HL-60/S4 treated with phorbol 12-myristate 13-acetate at 8.2 ng/mL for 4 days and 3 days (cell line): ENCODE results near the gene BACH2.
"Not testable (repeated sequence)": the region's sequence is repeated elsewhere in the genome, so short reads cannot be mapped to it uniquely, and the experiment has no call there.

Experiments used
- in situ Hi-C: fragments of 300-500 bp; cut with MboI; formaldehyde crosslinking; loops from 2 replicates; pipeline ENCODE4 v1.15.0; 2022; ENCODE audit warnings: low sequenced_read_pairs

The BACH2 gene

GRCh38 chr6:90296341-90297114 lies at the start of gene BACH2:
Gene BACH2 (minus strand): TSS chr6:90296843. CDS start chr6:90008844, 287,999 bp downstream.
- in situ Hi-C loops = loop anchor here (25.0 kb wide), 1 partner anchor 191 kb away; no protein-coding TSS in a partner anchor

- in situ Hi-C loops = no loop called here
Measured at GRCh38 chr6:90343576-90343975, 46.9 kb upstream of the BACH2 start.

GRCh38 chr6:90338409-90338808 lies 41.8 kb upstream of the BACH2 start:
- in situ Hi-C loops = no loop called here

DNA sequence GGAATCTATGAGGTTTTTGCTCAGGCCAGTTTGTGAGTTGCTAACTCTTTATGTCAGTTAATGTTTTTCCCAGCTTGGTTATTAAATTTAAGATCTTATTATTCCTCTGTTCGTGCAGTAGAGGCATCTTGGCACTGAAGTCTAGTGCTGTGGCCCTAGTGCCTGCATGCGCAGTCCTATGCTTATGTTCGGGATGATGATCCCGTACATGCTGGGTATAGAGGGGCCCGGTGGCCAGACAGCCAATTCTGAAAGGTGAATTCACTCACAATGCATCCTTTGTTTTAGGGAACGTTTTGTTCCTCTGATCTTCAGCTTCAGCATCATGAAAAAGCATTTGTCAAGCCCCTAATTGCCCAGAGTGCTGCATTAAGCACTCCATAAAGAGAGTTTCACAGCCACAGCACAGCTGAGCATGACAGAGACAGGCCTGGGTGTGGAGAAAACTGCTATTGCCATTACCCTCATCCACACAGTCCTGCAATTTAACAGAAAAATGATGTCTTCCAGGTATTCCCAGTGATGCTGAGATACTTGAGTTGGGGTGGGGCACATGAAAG lies 39.8 kb upstream of the BACH2 start:
- in situ Hi-C loops = no loop called here

GRCh38 chr6:90333928-90334327 lies 37.3 kb upstream of the BACH2 start:
- in situ Hi-C loops = no loop called here

DNA sequence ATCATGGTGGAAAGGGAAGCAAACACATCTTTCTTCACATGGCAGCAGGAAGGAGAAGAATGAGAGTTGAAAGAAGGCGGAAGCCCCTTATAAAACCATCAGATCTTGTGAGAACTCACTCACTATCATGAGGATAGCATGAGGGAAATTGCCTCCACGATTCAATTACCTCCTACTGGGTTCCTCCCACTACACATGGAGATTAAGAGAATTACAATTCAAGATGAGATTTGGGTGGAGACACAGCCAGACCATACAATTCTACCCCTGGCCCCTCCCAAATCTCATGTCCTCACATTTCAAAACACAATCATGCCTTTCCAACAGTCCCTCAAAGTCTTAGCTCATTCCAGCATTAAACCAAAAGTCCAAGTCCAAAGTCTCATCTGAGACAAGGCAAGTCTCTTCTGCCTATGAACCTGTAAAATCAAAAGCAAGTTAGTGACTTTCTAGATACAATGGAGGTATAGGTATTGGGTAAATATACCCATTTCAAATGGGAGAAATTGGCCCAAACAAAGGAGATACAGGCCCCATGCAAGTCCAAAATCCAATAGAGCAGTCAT lies 36.4 kb upstream of the BACH2 start:
- in situ Hi-C loops = not testable (repeated sequence)

GRCh38 chr6:90329386-90330077 lies 32.9 kb upstream of the BACH2 start:
- in situ Hi-C loops = no loop called here

DNA sequence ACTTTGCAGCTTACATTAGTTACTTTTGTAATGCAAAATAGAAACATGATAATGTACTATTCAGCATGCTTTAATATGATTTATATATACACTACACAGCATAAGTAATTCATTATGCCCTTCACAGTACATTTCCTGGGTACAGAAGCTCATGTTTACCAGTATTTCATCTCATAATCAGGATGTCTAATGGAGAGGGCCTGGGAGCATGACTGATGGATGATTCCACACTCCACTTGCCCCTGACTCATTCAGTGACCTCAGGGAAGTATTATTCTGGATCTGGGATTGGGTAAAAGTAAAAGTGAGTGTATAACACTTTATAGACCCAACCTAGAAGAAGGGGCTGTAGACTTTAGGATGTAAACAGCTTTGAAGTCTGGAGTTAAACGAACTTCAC lies 31.4 kb upstream of the BACH2 start:
- in situ Hi-C loops = no loop called here

DNA sequence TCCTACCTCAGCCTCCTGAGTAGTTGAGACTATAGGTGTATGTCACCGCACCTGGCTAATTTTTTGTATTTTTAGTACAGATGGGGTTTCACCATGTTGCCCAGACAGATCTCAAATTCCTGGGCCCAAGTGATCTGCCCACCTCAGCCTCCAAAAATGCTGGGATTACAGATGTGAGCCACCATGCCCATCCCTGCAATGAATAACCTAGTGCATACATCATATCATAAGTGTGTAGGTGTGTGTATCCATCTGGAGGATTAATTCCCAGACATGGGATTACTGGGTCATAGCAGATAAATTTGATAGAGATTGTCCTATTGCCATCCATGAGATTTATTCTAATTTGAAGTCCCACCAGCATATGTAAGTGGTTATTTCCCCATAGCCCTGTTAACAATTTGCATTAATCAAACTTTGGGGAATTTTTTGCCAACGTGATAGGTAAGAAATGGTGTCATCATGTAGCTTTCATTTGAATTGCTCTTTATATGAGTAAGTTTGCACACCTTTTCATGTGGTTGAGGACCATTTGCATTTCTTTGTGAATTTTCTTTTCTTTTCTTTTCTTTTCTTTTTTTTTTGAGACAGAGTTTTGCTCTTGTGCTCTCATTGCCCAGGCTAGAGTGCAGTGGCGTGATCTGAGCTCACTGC lies 29.9 kb upstream of the BACH2 start:
- in situ Hi-C loops = no loop called here

DNA sequence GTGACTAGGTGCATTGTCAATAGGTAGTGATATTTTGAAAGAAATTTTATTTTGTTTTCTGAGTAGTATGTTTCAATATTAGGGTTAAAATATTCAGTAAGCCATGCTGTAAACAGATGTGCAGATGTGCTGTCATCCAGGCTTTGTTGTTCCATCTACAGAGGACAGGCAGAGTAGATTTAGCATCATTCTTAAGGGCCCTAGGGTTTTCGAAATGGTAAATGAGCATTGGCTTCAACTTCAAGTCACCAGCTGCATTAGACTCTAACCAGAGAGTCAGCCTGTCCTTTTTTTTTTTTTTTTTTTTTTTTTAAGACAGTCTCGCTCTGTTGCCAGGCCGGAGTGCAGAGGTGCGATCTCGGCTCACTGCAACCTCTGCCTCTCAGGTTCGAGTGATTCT lies 27.1 kb upstream of the BACH2 start:
- in situ Hi-C loops = no loop called here

- in situ Hi-C loops = no loop called here
Measured at GRCh38 chr6:90322976-90323474, 26.4 kb upstream of the BACH2 start.

- in situ Hi-C loops = no loop called here
Measured at GRCh38 chr6:90319979-90320685, 23.5 kb upstream of the BACH2 start.

DNA sequence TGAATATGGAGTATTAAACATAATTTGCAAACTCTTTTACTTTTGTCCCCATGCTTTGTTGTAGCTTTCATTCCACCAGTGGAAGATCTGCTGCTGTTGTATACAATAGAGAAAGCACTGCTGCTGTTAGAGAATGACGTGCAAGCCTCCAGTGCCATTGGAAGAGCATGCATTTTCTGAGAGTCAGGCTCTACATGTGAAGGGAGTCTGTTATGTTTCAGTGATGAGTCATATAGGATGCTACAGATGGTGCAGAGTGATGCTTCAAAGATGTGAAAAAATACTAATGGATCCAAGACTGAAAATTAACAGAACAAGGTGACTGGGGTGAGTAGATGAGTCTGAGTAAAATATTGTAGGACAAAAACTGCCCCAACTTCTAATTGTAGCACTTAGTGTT lies 22.4 kb upstream of the BACH2 start:
- in situ Hi-C loops = no loop called here

DNA sequence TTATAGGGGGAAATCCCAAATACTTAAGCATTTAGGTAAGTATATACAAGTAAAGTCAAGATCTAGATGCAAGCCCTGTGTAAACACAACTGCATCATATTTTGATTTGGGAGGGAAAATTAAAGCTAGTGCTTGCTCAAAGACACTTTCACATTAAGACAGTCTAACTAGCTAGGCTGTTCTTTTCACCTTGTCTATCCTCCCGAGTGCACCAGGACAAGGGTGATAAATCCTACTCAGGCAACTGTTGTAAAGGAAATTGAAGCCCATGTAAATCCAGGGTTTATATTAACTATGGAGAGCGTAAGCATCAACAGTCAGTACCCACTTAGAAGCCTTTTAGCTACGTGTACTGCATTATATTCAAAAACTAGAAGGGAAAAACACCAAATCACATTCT lies 19.3 kb upstream of the BACH2 start:
- in situ Hi-C loops = no loop called here

DNA sequence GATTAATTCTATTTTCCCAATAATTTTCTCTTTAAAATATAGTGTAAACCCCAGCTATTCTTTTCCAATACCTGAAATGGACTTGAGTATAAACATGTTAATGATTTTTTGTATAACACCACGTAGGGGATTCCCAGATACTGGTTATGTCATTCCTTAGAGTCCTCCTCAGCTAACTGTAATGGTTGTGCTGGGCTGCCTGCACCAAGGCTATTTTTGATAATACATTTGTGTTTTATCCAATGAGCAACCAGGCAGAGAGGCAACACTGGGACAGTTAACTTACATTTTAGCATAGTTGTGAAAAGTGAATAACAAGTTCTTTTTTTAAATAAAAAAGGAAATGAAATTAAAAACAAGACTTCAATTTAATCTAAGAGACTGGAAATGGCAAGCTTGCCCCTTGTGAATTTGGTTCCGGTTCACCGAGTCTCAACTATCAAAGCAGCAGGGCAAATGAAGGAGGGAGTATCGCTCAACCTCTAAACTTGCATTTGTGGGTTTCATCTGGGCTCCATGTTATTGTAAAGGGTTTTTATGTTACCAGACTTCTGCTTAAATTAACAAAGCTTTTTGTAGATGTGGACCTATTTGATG lies 18.8 kb upstream of the BACH2 start:
- in situ Hi-C loops = no loop called here

DNA sequence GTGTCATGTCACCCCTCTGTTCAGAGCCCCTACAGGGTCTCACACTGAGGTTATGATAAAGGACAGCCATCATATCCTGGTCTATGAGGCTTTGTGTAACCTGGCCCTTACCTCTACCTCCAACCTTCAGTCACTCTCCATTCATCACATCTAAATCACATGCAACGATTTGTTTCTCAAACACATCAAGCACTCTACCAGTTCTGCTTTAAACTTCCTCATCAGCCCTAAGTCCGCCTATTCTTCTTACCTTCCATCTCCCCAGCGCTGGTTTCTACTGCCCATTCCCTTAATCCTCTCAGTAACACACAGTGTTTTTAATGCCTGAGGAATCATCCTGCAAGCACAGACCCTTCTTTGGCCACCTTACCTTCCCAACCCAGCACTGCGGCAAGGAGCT lies 17.9 kb upstream of the BACH2 start:
- in situ Hi-C loops = no loop called here

GRCh38 chr6:90311569-90311968 lies 14.9 kb upstream of the BACH2 start:
- in situ Hi-C loops = no loop called here

DNA sequence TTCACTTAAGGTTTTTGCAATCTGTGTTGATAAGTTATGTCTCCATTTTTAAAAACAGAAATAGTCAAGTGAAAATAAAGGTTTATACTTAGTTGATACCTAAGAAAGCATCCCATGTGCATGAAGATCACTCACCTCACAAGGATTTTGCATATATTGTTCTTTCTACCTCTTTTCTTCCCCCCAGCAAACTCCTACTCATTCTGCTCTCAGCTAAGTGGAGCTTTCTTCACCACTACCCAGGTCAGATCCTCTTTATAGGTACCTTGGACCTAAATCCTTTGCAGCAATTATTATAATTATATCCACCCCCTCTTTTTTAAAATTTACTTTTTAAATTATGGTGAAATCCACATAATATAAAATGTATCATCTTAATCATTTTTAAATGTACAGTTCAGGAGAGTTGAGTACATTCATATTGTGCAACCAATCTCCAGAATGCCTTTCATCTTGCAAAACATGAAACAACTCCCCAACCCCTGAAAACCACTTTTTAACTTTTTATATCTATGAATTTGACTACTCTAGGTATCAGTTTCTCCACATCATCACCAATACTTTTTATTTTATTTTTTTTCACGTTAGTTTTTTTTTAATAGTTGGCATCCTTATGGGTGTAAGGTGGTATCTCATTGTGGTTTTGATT lies 9.3 kb upstream of the BACH2 start:
- in situ Hi-C loops = loop anchor here (10.0 kb wide), 1 partner anchor 89 kb away; no protein-coding TSS in a partner anchor

- in situ Hi-C loops = loop anchor here (10.0 kb wide), 1 partner anchor 90 kb away; no protein-coding TSS in a partner anchor
Measured at GRCh38 chr6:90304308-90304707, 7.7 kb upstream of the BACH2 start.
